ENCODE results near the gene ABCA6.

The ABCA6 gene

GRCh38 chr17:69141431-69142174 is at the start of gene ABCA6:
ABCA6 (minus strand) TSS chr17:69141895; CDS start chr17:69140703, 1,192 bp downstream.
- no peak within 1 kb of the TSS for H3K4me3 ChIP-seq (ENCODE audit: low read length)
- DNase-seq (ENCODE audit: low read depth, low spot score): no peak
- WGBS (ENCODE audit: insufficient coverage, insufficient read length): 100% methylated on average over 1 of the region's 4 CpGs
- no peaks in the 10 kb centered on the region for H3K4me1 ChIP-seq (ENCODE audit: control insufficient read depth, insufficient read depth, low read length)
- H3K36me3 ChIP-seq (ENCODE audit: control insufficient read depth, insufficient read depth, low read length): no peaks in the 10 kb centered on the region
- H3K9me3 ChIP-seq (ENCODE audit: control insufficient read depth, insufficient read depth, low read length): no peaks in the 10 kb centered on the region
- H3K27me3 ChIP-seq (ENCODE audit: control insufficient read depth, insufficient read depth, low read length): no peaks in the 10 kb centered on the region
- no peak within 1 kb of the TSS for H3K27ac ChIP-seq (ENCODE audit: low read length)

- Histone ChIP-seq H3K4me3 (ENCODE audit: low read length) (no peak overlapping the region), H3K27ac (ENCODE audit: low read length) (no peak overlapping the region), H3K27me3 (ENCODE audit: control insufficient read depth, insufficient read depth, low read length) (no peaks in the 10 kb centered on the region), H3K36me3 (ENCODE audit: control insufficient read depth, insufficient read depth, low read length) (no peaks in the 10 kb centered on the region), H3K4me1 (ENCODE audit: control insufficient read depth, insufficient read depth, low read length) (0 out of 2 replicates have a peak, but pooled peaks cover 1% of the 10 kb centered on the region), H3K9me3 (ENCODE audit: control insufficient read depth, insufficient read depth, low read length) (no peaks in the 10 kb centered on the region)
- DNase-seq (ENCODE audit: low read depth, low spot score): no peak
- WGBS (ENCODE audit: insufficient coverage, insufficient read length): no CpG with 5 or more reads among the region's 2 CpGs
Observed at GRCh38 chr17:69188796-69189195, 47.1 kb upstream of the ABCA6 start.

GRCh38 chr17:69188064-69188463 is 46.4 kb upstream of the ABCA6 start:
- H3K4me3 ChIP-seq (ENCODE audit: low read length): no peak overlapping the region
- no CpG with 5 or more reads among the region's 1 CpG for WGBS (ENCODE audit: insufficient coverage, insufficient read length)
- DNase-seq (ENCODE audit: low read depth, low spot score): no peak
- no peaks in the 10 kb centered on the region for H3K9me3 ChIP-seq (ENCODE audit: control insufficient read depth, insufficient read depth, low read length)
- 0 out of 2 replicates have a peak, but pooled peaks cover 1% of the 10 kb centered on the region for H3K4me1 ChIP-seq (ENCODE audit: control insufficient read depth, insufficient read depth, low read length)
- H3K27me3 ChIP-seq (ENCODE audit: control insufficient read depth, insufficient read depth, low read length): no peaks in the 10 kb centered on the region
- H3K36me3 ChIP-seq (ENCODE audit: control insufficient read depth, insufficient read depth, low read length): no peaks in the 10 kb centered on the region
- no peak overlapping the region for H3K27ac ChIP-seq (ENCODE audit: low read length)

DNA sequence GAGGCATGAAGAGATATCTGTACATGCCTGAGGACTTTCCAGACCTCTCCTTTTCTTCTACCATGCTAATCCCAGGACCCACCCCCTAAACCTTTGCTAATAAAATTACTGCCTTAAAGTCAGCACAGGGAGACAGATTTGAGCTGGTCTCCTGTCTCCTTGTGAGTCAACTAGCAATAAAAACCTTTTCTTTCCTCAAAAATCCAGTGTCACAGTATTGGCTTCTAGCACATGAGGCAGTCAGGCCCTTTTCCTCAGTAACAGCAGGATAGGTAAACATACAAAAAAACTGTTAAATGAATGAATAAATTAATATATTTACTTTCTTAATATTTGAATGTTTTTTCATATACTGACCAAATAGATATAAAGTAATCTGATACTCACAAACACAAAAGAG is 45.6 kb upstream of the ABCA6 start:
- Histone ChIP-seq H3K4me3 (ENCODE audit: low read length) (no peak overlapping the region), H3K36me3 (ENCODE audit: control insufficient read depth, insufficient read depth, low read length) (no peaks in the 10 kb centered on the region), H3K27me3 (ENCODE audit: control insufficient read depth, insufficient read depth, low read length) (no peaks in the 10 kb centered on the region), H3K27ac (ENCODE audit: low read length) (no peak overlapping the region), H3K9me3 (ENCODE audit: control insufficient read depth, insufficient read depth, low read length) (no peaks in the 10 kb centered on the region), H3K4me1 (ENCODE audit: control insufficient read depth, insufficient read depth, low read length) (0 out of 2 replicates have a peak, but pooled peaks cover 1% of the 10 kb centered on the region)
- DNase-seq (ENCODE audit: low read depth, low spot score): no peak

DNA sequence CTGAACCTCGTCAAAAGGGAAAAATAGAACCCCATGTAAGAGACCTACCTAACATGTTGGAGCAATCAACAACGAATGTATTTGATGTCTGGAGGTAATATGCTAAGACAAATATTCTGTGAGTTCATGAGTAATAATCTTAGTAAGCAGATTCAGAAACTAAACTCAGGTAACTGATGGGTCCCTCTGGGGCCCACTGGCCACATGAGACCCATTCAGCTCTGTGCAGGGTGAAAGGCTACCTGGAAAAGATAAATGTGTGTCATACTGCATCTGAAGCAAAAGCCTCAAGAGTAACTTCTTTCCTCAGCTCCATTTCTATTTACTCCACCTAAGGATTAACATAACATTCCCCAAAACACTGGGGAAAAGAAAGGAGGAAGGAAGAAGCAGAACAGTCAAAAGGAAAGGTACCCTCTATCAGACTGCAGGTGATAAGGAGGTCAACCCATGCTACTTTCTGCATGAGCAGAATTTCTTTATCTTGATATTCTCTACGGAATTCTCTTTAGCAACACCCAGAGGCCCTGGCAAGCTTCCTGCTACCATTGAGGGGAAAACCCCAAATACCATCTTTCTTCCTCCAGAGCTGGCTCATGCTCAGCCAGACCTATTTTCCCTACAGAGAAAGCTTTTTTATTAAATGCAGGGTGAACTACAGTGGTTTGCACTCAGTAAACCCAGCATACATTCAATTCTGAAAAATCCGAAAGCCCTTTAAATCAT is 37.7 kb upstream of the ABCA6 start:
- Histone ChIP-seq H3K4me1 (ENCODE audit: control insufficient read depth, insufficient read depth, low read length) (0 out of 2 replicates have a peak, but pooled peaks cover 1% of the 10 kb centered on the region), H3K27me3 (ENCODE audit: control insufficient read depth, insufficient read depth, low read length) (no peaks in the 10 kb centered on the region), H3K36me3 (ENCODE audit: control insufficient read depth, insufficient read depth, low read length) (no peaks in the 10 kb centered on the region), H3K4me3 (ENCODE audit: low read length) (no peak overlapping the region), H3K27ac (ENCODE audit: low read length) (no peak overlapping the region), H3K9me3 (ENCODE audit: control insufficient read depth, insufficient read depth, low read length) (no peaks in the 10 kb centered on the region)
- WGBS (ENCODE audit: insufficient coverage, insufficient read length): no CpG with 5 or more reads among the region's 4 CpGs
- DNase-seq (ENCODE audit: low read depth, low spot score): no peak

GRCh38 chr17:69176457-69176795 is 34.7 kb upstream of the ABCA6 start:
- H3K4me1 ChIP-seq (ENCODE audit: control insufficient read depth, insufficient read depth, low read length): no peaks in the 10 kb centered on the region

GRCh38 chr17:69175625-69176456 is 34.1 kb upstream of the ABCA6 start:
- no peak overlapping the region for H3K4me3 ChIP-seq (ENCODE audit: low read length)
- no CpG with 5 or more reads among the region's 4 CpGs for WGBS (ENCODE audit: insufficient coverage, insufficient read length)
- DNase-seq (ENCODE audit: low read depth, low spot score): no peak
- H3K4me1 ChIP-seq (ENCODE audit: control insufficient read depth, insufficient read depth, low read length): no peaks in the 10 kb centered on the region
- H3K27me3 ChIP-seq (ENCODE audit: control insufficient read depth, insufficient read depth, low read length): no peaks in the 10 kb centered on the region
- no peak overlapping the region for H3K27ac ChIP-seq (ENCODE audit: low read length)
- no peaks in the 10 kb centered on the region for H3K36me3 ChIP-seq (ENCODE audit: control insufficient read depth, insufficient read depth, low read length)
- H3K9me3 ChIP-seq (ENCODE audit: control insufficient read depth, insufficient read depth, low read length): no peaks in the 10 kb centered on the region

More at GRCh38 chr17:69176457-69176795, 34.7 kb upstream of the ABCA6 start:
- Histone ChIP-seq H3K36me3 (ENCODE audit: control insufficient read depth, insufficient read depth, low read length) (no peaks in the 10 kb centered on the region), H3K9me3 (ENCODE audit: control insufficient read depth, insufficient read depth, low read length) (no peaks in the 10 kb centered on the region), H3K27ac (ENCODE audit: low read length) (no peak overlapping the region), H3K27me3 (ENCODE audit: control insufficient read depth, insufficient read depth, low read length) (no peaks in the 10 kb centered on the region), H3K4me3 (ENCODE audit: low read length) (no peak overlapping the region)
- no CpG with 5 or more reads among the region's 1 CpG for WGBS (ENCODE audit: insufficient coverage, insufficient read length)
- no peak for DNase-seq (ENCODE audit: low read depth, low spot score)

DNA sequence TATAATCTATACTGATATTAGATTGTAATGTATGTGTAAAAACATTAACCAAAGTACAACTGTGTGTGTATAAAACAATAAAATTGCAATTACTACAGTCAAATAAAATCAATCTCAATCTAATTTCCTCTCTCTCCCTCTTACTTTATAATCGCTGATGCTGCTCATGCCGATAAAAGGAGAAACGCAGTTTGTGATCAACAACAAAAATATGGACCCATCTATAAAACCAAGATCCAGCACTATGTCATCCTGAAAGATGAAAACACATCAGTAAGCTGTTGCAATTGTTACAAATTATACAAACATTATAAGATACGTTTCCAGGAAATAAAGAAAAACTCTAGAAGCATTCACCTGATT is 33.5 kb upstream of the ABCA6 start:
- Histone ChIP-seq H3K9me3 (ENCODE audit: control insufficient read depth, insufficient read depth, low read length) (no peaks in the 10 kb centered on the region), H3K36me3 (ENCODE audit: control insufficient read depth, insufficient read depth, low read length) (no peaks in the 10 kb centered on the region), H3K4me3 (ENCODE audit: low read length) (no peak overlapping the region), H3K27ac (ENCODE audit: low read length) (no peak overlapping the region), H3K27me3 (ENCODE audit: control insufficient read depth, insufficient read depth, low read length) (no peaks in the 10 kb centered on the region), H3K4me1 (ENCODE audit: control insufficient read depth, insufficient read depth, low read length) (no peaks in the 10 kb centered on the region)
- DNase-seq (ENCODE audit: low read depth, low spot score): no peak
- WGBS (ENCODE audit: insufficient coverage, insufficient read length): 100% methylated on average over 1 of the region's 4 CpGs

DNA sequence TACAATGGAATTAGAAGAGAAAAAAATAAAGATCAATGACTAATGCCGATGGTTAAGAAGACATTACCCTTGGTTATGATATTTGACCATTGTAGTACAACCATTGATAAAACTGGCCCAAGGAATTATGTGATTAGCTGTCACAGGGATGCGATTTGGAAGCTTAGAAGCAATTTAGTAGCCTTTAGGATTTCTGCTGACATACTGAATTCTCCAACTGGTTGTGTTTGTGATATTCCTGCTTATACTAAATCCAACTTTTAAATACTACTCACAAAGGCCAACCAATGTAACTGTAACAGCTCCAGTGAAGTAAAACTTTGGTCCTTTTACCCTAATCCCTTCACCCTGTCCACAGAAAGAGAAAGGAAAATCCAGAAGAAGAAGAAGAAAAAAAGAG is 31.4 kb upstream of the ABCA6 start:
- no CpG with 5 or more reads among the region's 2 CpGs for WGBS (ENCODE audit: insufficient coverage, insufficient read length)
- no peaks in the 10 kb centered on the region for H3K36me3 ChIP-seq (ENCODE audit: control insufficient read depth, insufficient read depth, low read length)
- H3K4me1 ChIP-seq (ENCODE audit: control insufficient read depth, insufficient read depth, low read length): no peaks in the 10 kb centered on the region
- H3K27me3 ChIP-seq (ENCODE audit: control insufficient read depth, insufficient read depth, low read length): no peaks in the 10 kb centered on the region
- no peak overlapping the region for H3K27ac ChIP-seq (ENCODE audit: low read length)
- no peak overlapping the region for H3K4me3 ChIP-seq (ENCODE audit: low read length)
- no peaks in the 10 kb centered on the region for H3K9me3 ChIP-seq (ENCODE audit: control insufficient read depth, insufficient read depth, low read length)
- DNase-seq (ENCODE audit: low read depth, low spot score): no peak

DNA sequence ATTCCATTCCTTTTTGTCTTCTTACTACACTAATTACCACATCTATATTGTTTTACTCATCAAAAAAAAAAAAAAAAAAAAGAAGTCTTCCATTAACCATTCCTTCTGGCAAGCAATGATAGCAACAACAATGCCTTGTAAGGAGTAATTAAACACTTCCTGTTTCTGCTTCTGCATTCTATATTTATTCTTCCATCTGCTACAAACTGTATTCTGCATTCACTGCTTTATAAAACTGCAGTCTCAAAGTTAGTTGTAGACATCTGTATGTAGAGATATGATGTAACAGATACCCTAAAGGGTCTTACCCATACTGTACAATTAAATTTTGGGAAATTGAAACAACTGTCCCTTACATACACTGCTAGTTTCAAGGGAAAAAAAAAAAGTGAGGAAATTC is 28.7 kb upstream of the ABCA6 start:
- DNase-seq (ENCODE audit: low read depth, low spot score): no peak
- Histone ChIP-seq H3K4me1 (ENCODE audit: control insufficient read depth, insufficient read depth, low read length) (no peaks in the 10 kb centered on the region), H3K4me3 (ENCODE audit: low read length) (no peak overlapping the region), H3K27ac (ENCODE audit: low read length) (no peak overlapping the region), H3K9me3 (ENCODE audit: control insufficient read depth, insufficient read depth, low read length) (no peaks in the 10 kb centered on the region), H3K36me3 (ENCODE audit: control insufficient read depth, insufficient read depth, low read length) (no peaks in the 10 kb centered on the region), H3K27me3 (ENCODE audit: control insufficient read depth, insufficient read depth, low read length) (no peaks in the 10 kb centered on the region)
